H9 (cell line): ENCODE results near the gene CWC15. TPM values are rescaled to one million over a fixed set of nuclear protein-coding genes. Genes with fewer than 3 reads are reported as not detected.

Experiments used
- DNase-seq: peaks from one replicate; pipeline ENCODE4 v3.0.0-alpha.2; 2017
- H2AFZ ChIP-seq: one replicate; pipeline ENCODE4 v1.6.1; 2013; ENCODE audit warnings: mild to moderate bottlenecking, low read length, control low read depth, moderate library complexity
- H2AK5ac ChIP-seq: 2 replicates; pipeline ENCODE4 v1.6.1; 2013; ENCODE audit warnings: low read length, control low read depth, mixed read lengths; ENCODE audit not compliant: insufficient read length
- H2BK120ac ChIP-seq: one replicate; pipeline ENCODE4 v1.6.1; 2013; ENCODE audit warnings: low read depth, mild to moderate bottlenecking, low read length, control low read depth, inconsistent platforms; ENCODE audit not compliant: poor library complexity, severe bottlenecking
- H2BK12ac ChIP-seq: 2 replicates; pipeline ENCODE4 v1.6.1; 2013; ENCODE audit warnings: low read length, control low read depth, mixed read lengths, low read depth; ENCODE audit not compliant: insufficient read length
- H2BK15ac ChIP-seq: 2 replicates; pipeline ENCODE4 v1.6.1; 2013; ENCODE audit warnings: low read depth, low read length, control low read depth
- H2BK20ac ChIP-seq: one replicate; pipeline ENCODE4 v1.6.1; 2013; ENCODE audit warnings: low read depth, mild to moderate bottlenecking, low read length, control low read depth, inconsistent platforms; ENCODE audit not compliant: poor library complexity, severe bottlenecking
- H2BK5ac ChIP-seq: 2 replicates; pipeline ENCODE4 v1.6.1; 2013; ENCODE audit warnings: low read length, control low read depth, mixed read lengths; ENCODE audit not compliant: insufficient read length
- H3K14ac ChIP-seq: 2 replicates; pipeline ENCODE4 v1.6.1; 2013; ENCODE audit warnings: low read length, control low read depth; ENCODE audit not compliant: insufficient read depth
- H3K18ac ChIP-seq: 2 replicates; pipeline ENCODE4 v1.6.1; 2013; ENCODE audit warnings: low read depth, mild to moderate bottlenecking, mixed read lengths, low read length, control low read depth; ENCODE audit not compliant: insufficient read length
- H3K23ac ChIP-seq: 2 replicates; pipeline ENCODE4 v1.6.1; 2013; ENCODE audit warnings: low read length, control low read depth, mixed read lengths, low read depth; ENCODE audit not compliant: insufficient read length
- H3K23me2 ChIP-seq: 2 replicates; pipeline ENCODE4 v1.6.1; 2013; ENCODE audit warnings: low read depth, mild to moderate bottlenecking, mixed read lengths, low read length, control low read depth; ENCODE audit not compliant: insufficient read length, poor library complexity, severe bottlenecking
- H3K27ac ChIP-seq: 2 replicates; pipeline ENCODE4 v1.5.1; 2013; ENCODE audit warnings: low read length, control low read depth, mixed read lengths, low read depth; ENCODE audit not compliant: insufficient read length
- H3K27me3 ChIP-seq: 2 replicates; pipeline ENCODE4 v1.6.1; 2013; ENCODE audit warnings: low read length, control low read depth, inconsistent platforms; ENCODE audit not compliant: insufficient read depth
- H3K4ac ChIP-seq: 2 replicates; pipeline ENCODE4 v1.6.1; 2013; ENCODE audit warnings: low read depth, mild to moderate bottlenecking, control low read depth, inconsistent platforms, low read length, moderate library complexity
- H3K4me1 ChIP-seq: 2 replicates; pipeline ENCODE4 v1.6.1; 2013; ENCODE audit warnings: low read length, control low read depth, inconsistent platforms; ENCODE audit not compliant: insufficient read depth
- H3K4me2 ChIP-seq: 2 replicates; pipeline ENCODE4 v1.6.1; 2013; ENCODE audit warnings: low read length, control low read depth, mixed read lengths; ENCODE audit not compliant: insufficient read length, insufficient read depth
- H3K56ac ChIP-seq: 2 replicates; pipeline ENCODE4 v1.6.1; 2013; ENCODE audit warnings: low read depth, mild to moderate bottlenecking, mixed read lengths, low read length, control low read depth; ENCODE audit not compliant: insufficient read length
- H3K79me1 ChIP-seq: 2 replicates; pipeline ENCODE4 v1.6.1; 2013; ENCODE audit warnings: low read depth, mild to moderate bottlenecking, moderate library complexity, low read length, control low read depth, inconsistent platforms; ENCODE audit not compliant: insufficient read depth, poor library complexity, severe bottlenecking
- H3K79me2 ChIP-seq: 2 replicates; pipeline ENCODE4 v1.6.1; 2013; ENCODE audit warnings: low read length, control low read depth, inconsistent platforms; ENCODE audit not compliant: insufficient read depth
- H3K9ac ChIP-seq: 2 replicates; pipeline ENCODE4 v1.6.1; 2013; ENCODE audit warnings: low read length, control low read depth, mixed read lengths; ENCODE audit not compliant: insufficient read length; ENCODE audit errors: extremely low read depth
- H3K9me3 ChIP-seq: one replicate; pipeline ENCODE4 v1.6.1; 2013; ENCODE audit warnings: low read depth, low read length, inconsistent platforms; ENCODE audit not compliant: control insufficient read depth
- H3T11ph ChIP-seq: one replicate; pipeline ENCODE4 v1.6.1; 2013; ENCODE audit warnings: mild to moderate bottlenecking, low read length, control low read depth, inconsistent platforms
- H4K20me1 ChIP-seq: one replicate; pipeline ENCODE4 v1.6.1; 2013; ENCODE audit not compliant: control insufficient read depth, insufficient read length, insufficient read depth
- H4K5ac ChIP-seq: 2 replicates; pipeline ENCODE4 v1.6.1; 2013; ENCODE audit warnings: low read depth, mild to moderate bottlenecking, mixed read lengths, low read length, control low read depth; ENCODE audit not compliant: insufficient read length
- H4K8ac ChIP-seq: replicated peaks from 2 replicates; pipeline ENCODE4 v1.6.1; 2013; ENCODE audit warnings: low read length, control low read depth, mixed read lengths, low read depth; ENCODE audit not compliant: insufficient read length
- H4K91ac ChIP-seq: 2 replicates; pipeline ENCODE4 v1.6.1; 2013; ENCODE audit warnings: low read depth, mild to moderate bottlenecking, moderate library complexity, mixed read lengths, low read length, control low read depth; ENCODE audit not compliant: insufficient read length
- H3K27ac Mint-ChIP-seq, 3 experiments: 2 replicates in 2 of 3; 3 replicates in 1 of 3; pipeline ENCODE4 v1.8.0; 2020 to 2021; ENCODE audit warnings: mixed read lengths in 3 of 3, mild to moderate bottlenecking in 1 of 3, moderate library complexity in 1 of 3
- H3K27me3 Mint-ChIP-seq: 2 replicates; pipeline ENCODE4 v1.8.0; 2021; ENCODE audit warnings: low read depth, mild to moderate bottlenecking, moderate library complexity, mixed read lengths
- H3K36me3 Mint-ChIP-seq, 3 experiments: 2 replicates in 2 of 3; 3 replicates in 1 of 3; pipeline ENCODE4 v1.8.0; 2020 to 2021; ENCODE audit warnings: low read depth in 3 of 3, mixed read lengths in 3 of 3; ENCODE audit not compliant: insufficient read depth in 1 of 3
- H3K4me1 Mint-ChIP-seq, 2 experiments: 2 replicates each; pipeline ENCODE4 v1.8.0; 2020; ENCODE audit warnings: mixed read lengths in 2 of 2
- H3K4me3 Mint-ChIP-seq, 2 experiments: 2 replicates in 1 of 2; 3 replicates in 1 of 2; pipeline ENCODE4 v1.8.0; 2020 to 2021; ENCODE audit warnings: mild to moderate bottlenecking in 2 of 2, mixed read lengths in 2 of 2, moderate library complexity in 1 of 2
- H3K9me3 Mint-ChIP-seq, 2 experiments: 2 replicates in 1 of 2; 3 replicates in 1 of 2; pipeline ENCODE4 v1.8.0; 2020; ENCODE audit warnings: mild to moderate bottlenecking in 2 of 2, mixed read lengths in 2 of 2, moderate library complexity in 1 of 2
- CTCF ChIP-seq: fragments of 200-600 bp; sonication (generic); conservative IDR thresholded peaks from 3 replicates; pipeline ENCODE4 v1.8.0; 2021; ENCODE audit warnings: antibody characterized with exemption, mild to moderate bottlenecking
- total RNA-seq: library from RNA; stranded (reverse); gene quantifications from 2 replicates; pipeline ENCODE4 v1.2.1, GENCODE V29; 2021

CWC15 gene
- total RNA-seq, 1 experiment from 2014 or later, result 76.9 TPM

- no peak overlapping the region for H3K27ac Mint-ChIP-seq
- Histone ChIP-seq H2AFZ (no peak overlapping the region), H2BK15ac (no peak overlapping the region), H4K8ac (no peak overlapping the region), H3K79me1 (no peaks in the 10 kb centered on the region), H3K23ac (no peak overlapping the region), H3K27me3 (no peaks in the 10 kb centered on the region), H4K20me1 (peaks cover 2% of the 10 kb centered on the region), H2AK5ac (no peak overlapping the region), H3K9me3 (no peaks in the 10 kb centered on the region), H4K91ac (no peak overlapping the region), H3K56ac (no peak overlapping the region), H2BK20ac (no peak overlapping the region), H3K9ac (no peak overlapping the region), H3K4me1 (no peaks in the 10 kb centered on the region), H2BK12ac (no peak overlapping the region), H3K18ac (no peak overlapping the region), H3K79me2 (no peaks in the 10 kb centered on the region), H3K4me2 (no peak overlapping the region), H3K14ac (no peak overlapping the region), H3T11ph (no peak overlapping the region), H3K4ac (no peak overlapping the region), H3K23me2 (no peaks in the 10 kb centered on the region), H2BK5ac (no peak overlapping the region), H4K5ac (no peak overlapping the region), H2BK120ac (no peak overlapping the region), H3K27ac (no peak overlapping the region)
- no peak overlapping the region for H3K4me3 Mint-ChIP-seq
- H3K4me1 Mint-ChIP-seq, result peaks cover 5 to 10% of the 10 kb centered on the region in 2 experiments; a peak in 3 of 4 replicates
- H3K36me3 Mint-ChIP-seq, result no peaks in the 10 kb centered on the region
- no peak for TF ChIP-seq CTCF
- peaks cover 11% of the 10 kb centered on the region; the same call in 1 of the 2 replicates for H3K27me3 Mint-ChIP-seq
- no peak for DNase-seq
- no peaks in the 10 kb centered on the region for H3K9me3 Mint-ChIP-seq
Measured at GRCh38 chr11:94926271-94926625, 47.1 kb downstream of the CWC15 start.
